PC-3 (cell line): Measurements from ENCODE around the gene RFTN2. TPM values are rescaled to one million over a fixed set of nuclear protein-coding genes. Genes with fewer than 3 reads are reported as not detected.

Source experiments
- ATAC-seq: fragments of 200-7000 bp; cut with Tn5 transposase; 2 replicates; pipeline ENCODE4 v1.9.1; 2020; ENCODE audit warnings: mild to moderate bottlenecking, moderate library complexity
- BruUV-seq: library from RNA; stranded (reverse); fragments of 400-500 nt; replicated peaks from 2 replicates; lab custom pipeline; 2021; lab: Mats Ljungman, UMichigan
- CTCF ChIA-PET: fragments of 300-600 bp; sonication (Branson Sonifier 250); formaldehyde crosslinking; loops from one replicate; lab custom pipeline; 2022; ENCODE audit warnings: antibody characterized with exemption; lab: Charles Lee
- POLR2A ChIA-PET: fragments of 300-600 bp; sonication (Branson Sonifier 250); formaldehyde crosslinking; loops from one replicate; lab custom pipeline; 2022; ENCODE audit warnings: antibody characterized with exemption; ENCODE audit not compliant: unreplicated experiment; lab: Charles Lee
- DNase-seq: peaks from one replicate; pipeline ENCODE4 v3.0.0-alpha.2; 2015
- H2AFZ ChIP-seq: fragments of 300-600 bp; sonication (generic); 2 replicates; pipeline ENCODE4 v1.6.0; 2016; ENCODE audit warnings: antibody characterized with exemption, low read length
- H3F3A ChIP-seq: fragments of 300-600 bp; sonication (generic); one replicate; pipeline ENCODE4 v1.6.0; 2017; ENCODE audit warnings: antibody characterized with exemption, low read length, control low read depth, mild to moderate bottlenecking; ENCODE audit not compliant: unreplicated experiment
- H3K27ac ChIP-seq: fragments of 300-600 bp; sonication (generic); 2 replicates; pipeline ENCODE4 v1.5.1; 2016; ENCODE audit warnings: mild to moderate bottlenecking, low read length
- H3K27me3 ChIP-seq: fragments of 300-600 bp; sonication (generic); 2 replicates; pipeline ENCODE4 v1.6.1; 2016; ENCODE audit warnings: low read length, mixed read lengths
- H3K36me3 ChIP-seq: fragments of 300-600 bp; sonication (generic); 2 replicates; pipeline ENCODE4 v1.6.1; 2016; ENCODE audit warnings: low read depth, mixed run types, low read length, mixed read lengths
- H3K4me1 ChIP-seq: fragments of 300-600 bp; sonication (generic); 2 replicates; pipeline ENCODE4 v1.5.1; 2016; ENCODE audit warnings: low read length; ENCODE audit not compliant: insufficient read depth
- H3K4me2 ChIP-seq: fragments of 300-600 bp; sonication (generic); 2 replicates; pipeline ENCODE4 v1.6.0; 2016; ENCODE audit warnings: low read length
- H3K4me3 ChIP-seq: fragments of 300-600 bp; sonication (generic); 2 replicates; pipeline ENCODE4 v1.5.1; 2016; ENCODE audit warnings: mild to moderate bottlenecking, low read length, mixed read lengths
- H3K79me2 ChIP-seq: fragments of 300-600 bp; sonication (generic); 2 replicates; pipeline ENCODE4 v1.6.1; 2017; ENCODE audit warnings: low read length, mixed read lengths
- H3K9ac ChIP-seq: fragments of 300-600 bp; sonication (generic); 2 replicates; pipeline ENCODE4 v1.6.0; 2016; ENCODE audit warnings: mild to moderate bottlenecking, low read length
- H3K9me2 ChIP-seq: fragments of 300-600 bp; sonication (generic); replicated peaks from 2 replicates; pipeline ENCODE4 v1.6.1; 2016; ENCODE audit warnings: mixed run types, low read length, mixed read lengths
- H3K9me3 ChIP-seq: fragments of 300-600 bp; sonication (generic); 2 replicates; pipeline ENCODE4 v1.6.1; 2016; ENCODE audit warnings: low read length, mixed read lengths
- H4K20me1 ChIP-seq: fragments of 300-600 bp; sonication (generic); 2 replicates; pipeline ENCODE4 v1.6.1; 2016; ENCODE audit warnings: low read length, mixed read lengths
- CTCF ChIP-seq: fragments of 300-600 bp; sonication (generic); conservative IDR thresholded peaks from 2 replicates; pipeline ENCODE4 v1.5.1; 2017; ENCODE audit warnings: antibody characterized with exemption, low read depth, mild to moderate bottlenecking, low read length
- EZH2 ChIP-seq: fragments of 300-600 bp; sonication (generic); IDR thresholded peaks from one replicate; pipeline ENCODE4 v1.6.1; 2017; ENCODE audit warnings: antibody characterized with exemption, mild to moderate bottlenecking, low read length; ENCODE audit not compliant: unreplicated experiment
- EZH2phosphoT487 ChIP-seq: fragments of 300-600 bp; sonication (generic); IDR thresholded peaks from 2 replicates; pipeline ENCODE4 v1.6.1; 2018; ENCODE audit warnings: mild to moderate bottlenecking, antibody characterized with exemption, low read length, borderline replicate concordance
- intact Hi-C: fragments of 100-400 bp; cut with micrococcal nuclease; formaldehyde crosslinking; loops from 2 replicates; pipeline ENCODE4 v1.9.0; 2023
- total RNA-seq: library from RNA; depleted of rRNA; stranded (reverse); fragments of >200 nt; gene quantifications from 2 replicates; pipeline ENCODE4 v1.2.3, GENCODE V29; 2014

Gene RFTN2
- total RNA-seq, 1 experiment from 2014 or later = 0.07 TPM

- DNase-seq = no peak
- Histone ChIP-seq H3K36me3 (no peaks in the 10 kb centered on the region), H3K4me2 (no peak overlapping the region), H4K20me1 (no peaks in the 10 kb centered on the region), H3K4me3 (no peak overlapping the region), H3K4me1 (no peaks in the 10 kb centered on the region), H2AFZ (no peak overlapping the region), H3F3A (no peaks in the 10 kb centered on the region), H3K9me2 (no peaks in the 10 kb centered on the region), H3K79me2 (no peaks in the 10 kb centered on the region), H3K27me3 (no peaks in the 10 kb centered on the region), H3K9me3 (no peaks in the 10 kb centered on the region), H3K27ac (no peak overlapping the region), H3K9ac (no peak overlapping the region)
- CTCF ChIA-PET = no interaction called here
- POLR2A ChIA-PET = no interaction called here
- ATAC-seq = no peak
- no TSS peak for BruUV-seq
- intact Hi-C loops = no loop called here
- TF ChIP-seq CTCF (no peak), EZH2phosphoT487 (no peak)
Measured at GRCh38 chr2:197633109-197633657, 42.2 kb downstream of the RFTN2 start.

- no peaks in the 10 kb centered on the region for H3K27me3 ChIP-seq
- H2AFZ ChIP-seq = no peak overlapping the region
- intact Hi-C loops = no loop called here
- no peaks in the 10 kb centered on the region for H4K20me1 ChIP-seq
- H3K79me2 ChIP-seq = no peaks in the 10 kb centered on the region
- TF ChIP-seq EZH2phosphoT487 (no peak), CTCF (no peak), EZH2 (no peak)
- no peaks in the 10 kb centered on the region for H3K36me3 ChIP-seq
- no peaks in the 10 kb centered on the region for H3K4me1 ChIP-seq
- ChIA-PET POLR2A (no interaction called here), CTCF (no interaction called here)
- peak; percentile 49 for DNase-seq
- H3K4me3 ChIP-seq = no peak overlapping the region
- no TSS peak for BruUV-seq
- no peaks in the 10 kb centered on the region for H3F3A ChIP-seq
- H3K9me2 ChIP-seq = no peaks in the 10 kb centered on the region
- ATAC-seq = peak; percentile 77
- no peak overlapping the region for H3K27ac ChIP-seq
- H3K9ac ChIP-seq = no peak overlapping the region
- H3K4me2 ChIP-seq = no peak overlapping the region
- H3K9me3 ChIP-seq = no peaks in the 10 kb centered on the region
Measured at GRCh38 chr2:197628043-197628500, 47.3 kb downstream of the RFTN2 start.

GRCh38 chr2:197626965-197627625 lies 48.3 kb downstream of the RFTN2 start:
- ATAC-seq = no peak
- ChIA-PET CTCF (no interaction called here), POLR2A (no interaction called here)
- Histone ChIP-seq H2AFZ (no peak overlapping the region), H3K27me3 (no peaks in the 10 kb centered on the region), H4K20me1 (no peaks in the 10 kb centered on the region), H3K4me2 (no peak overlapping the region), H3K9me2 (no peaks in the 10 kb centered on the region), H3K4me1 (no peaks in the 10 kb centered on the region), H3K4me3 (no peak overlapping the region), H3K36me3 (no peaks in the 10 kb centered on the region), H3K27ac (no peak overlapping the region), H3K9ac (no peak overlapping the region), H3K9me3 (no peaks in the 10 kb centered on the region), H3F3A (no peaks in the 10 kb centered on the region), H3K79me2 (no peaks in the 10 kb centered on the region)
- intact Hi-C loops = no loop called here
- no peak for DNase-seq
- no TSS peak for BruUV-seq
- TF ChIP-seq CTCF (no peak), EZH2phosphoT487 (no peak)
